MM.1S (cell line): ENCODE data around the gene DUSP7.

Experiments
- CTCF ChIP-seq: fragments of 300-600 bp; sonication (generic); IDR thresholded peaks from 2 replicates; pipeline ENCODE4 v1.5.1; 2016; ENCODE audit warnings: antibody characterized with exemption, low read length, mixed read lengths
- EZH2 ChIP-seq: fragments of 300-600 bp; sonication (generic); optimal IDR thresholded peaks from 2 replicates; pipeline ENCODE3; 2017; ENCODE audit warnings: low read depth, mild to moderate bottlenecking, antibody characterized with exemption, low read length, mixed read lengths

GRCh38 chr3:52088445-52089367 lies 32.3 kb upstream of the DUSP7 start:
- TF ChIP-seq CTCF, result no peak
- no peak for TF ChIP-seq EZH2
